ENCODE data around the gene BCL2L12.
A peak's percentile ranks its signal among the peaks of the same experiment; 100 is the strongest.

The BCL2L12 gene

DNA sequence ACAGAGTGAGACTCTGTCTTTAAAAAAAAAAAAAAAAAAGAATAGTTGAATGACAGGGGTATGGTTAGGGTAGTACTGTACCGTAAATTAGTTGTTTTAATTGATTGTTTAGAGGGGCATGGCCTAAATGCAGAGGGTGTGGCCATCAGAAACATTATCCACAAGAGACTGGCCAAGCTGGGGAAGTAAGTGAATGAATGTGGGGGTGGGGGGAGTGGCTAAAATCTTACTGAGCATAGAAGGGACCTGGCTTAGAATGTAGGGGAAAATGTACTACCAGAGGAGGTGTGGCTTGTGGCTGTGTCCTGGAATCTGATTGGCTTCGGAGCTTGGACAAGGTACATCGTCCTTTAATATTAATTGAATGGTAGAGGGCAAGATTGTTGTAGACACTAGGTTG, 3.8 kb downstream of the BCL2L12 start:
- no peak overlapping the region for H3K27ac Mint-ChIP-seq
- H3K4me1 Mint-ChIP-seq: peaks cover 45% of the 10 kb centered on the region
- H3K36me3 Mint-ChIP-seq: peaks cover 33% of the 10 kb centered on the region
- no peak for DNase-seq (ENCODE audit: low spot score in 2 of 2)
- H3K9me3 Mint-ChIP-seq: no peaks in the 10 kb centered on the region
- ATAC-seq: no peak
- H3K4me3 Mint-ChIP-seq: no peak overlapping the region

DNA sequence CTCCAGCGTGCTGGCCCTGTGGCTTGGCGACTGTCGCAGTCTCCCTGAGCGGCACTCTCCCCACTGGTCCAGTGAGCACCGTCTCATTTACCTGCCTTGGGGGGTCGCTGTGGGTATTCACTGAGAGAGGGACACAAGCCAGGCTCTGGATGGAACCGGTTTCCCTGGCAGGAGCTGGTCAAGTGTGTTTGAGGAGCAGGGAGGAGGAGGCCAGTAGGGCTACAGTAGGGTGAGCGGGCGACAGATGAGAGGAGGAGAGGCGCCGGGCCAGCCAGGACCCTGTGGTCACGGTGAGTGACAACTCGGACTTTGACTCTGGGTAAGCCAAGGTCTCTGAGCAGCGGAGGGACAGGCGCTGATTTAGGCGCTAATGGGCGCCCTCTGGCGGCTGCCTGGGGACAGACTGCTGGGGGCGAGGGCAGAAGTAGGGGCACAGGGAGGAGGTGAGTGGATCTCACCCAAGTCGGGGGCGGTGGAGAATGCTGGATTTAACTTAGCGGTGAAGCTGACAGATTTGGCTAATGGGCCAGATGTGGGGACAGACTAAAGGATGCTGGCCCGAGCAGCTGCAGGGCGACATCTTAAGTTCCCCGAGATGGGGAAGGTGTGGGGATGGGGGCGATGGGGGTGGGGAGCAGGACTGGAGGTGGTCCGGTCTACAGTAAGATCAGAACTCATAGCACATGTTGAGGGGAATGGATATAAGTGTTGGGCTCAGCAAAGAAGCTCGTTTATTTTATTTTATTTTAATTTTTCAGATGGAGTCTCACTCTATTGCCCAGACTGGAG, 6.6 kb downstream of the BCL2L12 start:
- peak; percentile 76 to 89 for DNase-seq (ENCODE audit: low spot score in 2 of 2)
- no peak overlapping the region for H3K4me3 Mint-ChIP-seq
- H3K27ac Mint-ChIP-seq: peak overlapping the region; percentile 68
- H3K9me3 Mint-ChIP-seq: no peaks in the 10 kb centered on the region
- H3K4me1 Mint-ChIP-seq: peaks cover 28% of the 10 kb centered on the region
- peak; percentile 25 for ATAC-seq
- H3K36me3 Mint-ChIP-seq: peaks cover 33% of the 10 kb centered on the region

- ATAC-seq (peak; percentile 14), DNase-seq (ENCODE audit: low spot score in 2 of 2) (no peak)
- peaks cover 61% of the 10 kb centered on the region for H3K4me1 Mint-ChIP-seq
- H3K9me3 Mint-ChIP-seq: no peaks in the 10 kb centered on the region
- peaks cover 57% of the 10 kb centered on the region for H3K36me3 Mint-ChIP-seq
- peak overlapping the region; percentile 99 for H3K27ac Mint-ChIP-seq
- peak overlapping the region; percentile 93 for H3K4me3 Mint-ChIP-seq
These were observed 10.5 kb downstream of the BCL2L12 start for GRCh38 chr19:49676136-49676783.

GRCh38 chr19:49676784-49677230, 11.1 kb downstream of the BCL2L12 start:
- peaks cover 61% of the 10 kb centered on the region for H3K4me1 Mint-ChIP-seq

GRCh38 chr19:49677231-49677900, 11.6 kb downstream of the BCL2L12 start, which contains the start of gene PRMT1:
Gene PRMT1, plus strand, starts transcription at chr19:49677271. Its CDS starts 10 bp downstream, at chr19:49677281.
- Mint-ChIP-seq H3K9me3 (no peaks in the 10 kb centered on the region), H3K36me3 (peaks cover 60% of the 10 kb centered on the region), H3K4me1 (peaks cover 61% of the 10 kb centered on the region), H3K4me3 (peak within 1 kb of the TSS; percentile 93), H3K27ac (peak within 1 kb of the TSS; percentile 99)
- DNase-seq (ENCODE audit: low spot score in 2 of 2) (peak; percentile 41 to 79), ATAC-seq (peak; percentile 6)

More at GRCh38 chr19:49676784-49677230, 11.1 kb downstream of the BCL2L12 start:
- Mint-ChIP-seq H3K4me3 (peak overlapping the region; percentile 93), H3K9me3 (no peaks in the 10 kb centered on the region), H3K36me3 (peaks cover 60% of the 10 kb centered on the region), H3K27ac (peak overlapping the region; percentile 99)
- ATAC-seq (peak; percentile 87), DNase-seq (ENCODE audit: low spot score in 2 of 2) (peak; percentile 92 to 99)

DNA sequence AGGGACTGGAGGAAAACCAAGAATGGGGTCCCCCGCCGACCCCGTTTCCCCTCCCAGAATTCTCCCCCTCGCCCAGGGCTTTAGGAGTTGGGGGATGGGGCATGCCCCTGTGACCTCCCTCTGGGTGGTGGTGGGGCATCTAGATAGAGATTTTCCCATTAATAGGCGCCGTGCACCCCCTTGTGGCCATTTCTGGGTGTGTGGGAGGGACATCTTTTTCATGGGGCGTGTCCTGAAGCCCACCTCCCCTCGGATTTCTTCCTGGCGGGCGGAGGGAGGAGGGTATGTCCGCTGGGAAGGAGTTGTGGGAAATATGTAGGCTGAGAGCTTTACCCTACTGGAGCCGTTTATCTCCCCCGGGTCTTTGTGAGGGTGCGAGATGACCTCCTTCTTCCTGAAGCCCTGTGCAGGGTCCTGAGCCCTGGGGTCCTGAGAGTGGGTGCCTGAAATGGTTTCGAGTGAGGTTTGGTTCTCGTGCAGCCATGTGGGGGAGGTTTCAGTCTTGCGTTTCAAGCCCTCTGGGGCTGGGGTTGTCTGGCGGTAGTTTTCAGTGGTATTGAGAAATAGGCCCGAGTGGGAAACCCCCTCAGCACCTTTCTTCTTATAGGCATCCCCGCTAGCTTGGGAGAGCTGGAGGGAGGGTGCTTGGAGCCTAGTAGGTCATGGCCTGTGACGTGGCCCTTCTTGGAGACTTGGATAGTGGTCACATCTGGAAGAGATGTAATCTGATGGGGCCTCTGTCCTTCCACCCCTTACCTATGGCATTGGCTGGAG, 12.4 kb downstream of the BCL2L12 start:
- Mint-ChIP-seq H3K4me3 (peak overlapping the region; percentile 93), H3K36me3 (peaks cover 66% of the 10 kb centered on the region), H3K27ac (peak overlapping the region; percentile 99), H3K9me3 (no peaks in the 10 kb centered on the region), H3K4me1 (peaks cover 61% of the 10 kb centered on the region)
- peak; percentile 67 to 91 for DNase-seq (ENCODE audit: low spot score in 2 of 2)
- peak; percentile 20 for ATAC-seq

DNA sequence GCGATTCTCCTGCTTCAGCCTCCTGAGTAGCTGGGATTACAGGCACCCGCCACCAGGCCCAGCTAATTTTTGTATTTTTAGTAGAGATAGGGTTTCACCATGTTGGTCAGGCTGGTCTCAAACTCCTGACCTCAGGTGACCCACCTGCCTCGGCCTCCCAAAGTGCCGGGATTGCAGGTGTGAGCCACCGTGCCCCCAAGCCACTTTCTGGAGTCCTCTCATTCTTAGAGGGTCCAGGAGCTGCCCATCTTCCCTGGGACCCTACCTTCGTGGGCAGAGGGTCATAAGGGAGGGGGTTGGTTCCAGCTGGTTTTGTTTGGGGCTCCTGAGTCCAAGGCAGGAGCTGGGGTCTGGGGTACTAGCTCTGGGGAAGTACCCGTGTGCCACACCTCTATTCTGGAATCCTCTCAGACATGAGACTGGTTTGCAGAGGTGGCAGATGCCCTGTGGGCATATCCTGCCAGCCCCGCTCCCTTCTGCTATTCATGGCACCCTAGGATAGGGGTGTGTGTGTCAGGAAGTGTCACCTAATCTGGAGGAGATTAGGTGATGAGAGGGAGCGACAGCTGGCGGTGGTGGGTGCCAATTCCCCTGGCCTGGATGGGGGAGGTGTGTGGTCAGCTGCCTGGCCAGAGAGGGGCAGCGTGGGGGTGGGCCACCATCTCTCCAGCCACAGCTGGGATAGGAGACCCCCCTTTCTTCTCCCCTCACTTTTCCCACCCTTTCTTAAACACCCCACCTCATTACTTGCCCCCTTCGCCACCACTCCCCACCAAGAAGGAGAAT, 13.4 kb downstream of the BCL2L12 start:
- H3K9me3 Mint-ChIP-seq: no peaks in the 10 kb centered on the region
- H3K27ac Mint-ChIP-seq: peak overlapping the region; percentile 99
- no peak for DNase-seq (ENCODE audit: low spot score in 2 of 2)
- H3K4me1 Mint-ChIP-seq: peaks cover 60% of the 10 kb centered on the region
- ATAC-seq: no peak
- H3K36me3 Mint-ChIP-seq: peaks cover 77% of the 10 kb centered on the region
- peak overlapping the region; percentile 93 for H3K4me3 Mint-ChIP-seq

DNA sequence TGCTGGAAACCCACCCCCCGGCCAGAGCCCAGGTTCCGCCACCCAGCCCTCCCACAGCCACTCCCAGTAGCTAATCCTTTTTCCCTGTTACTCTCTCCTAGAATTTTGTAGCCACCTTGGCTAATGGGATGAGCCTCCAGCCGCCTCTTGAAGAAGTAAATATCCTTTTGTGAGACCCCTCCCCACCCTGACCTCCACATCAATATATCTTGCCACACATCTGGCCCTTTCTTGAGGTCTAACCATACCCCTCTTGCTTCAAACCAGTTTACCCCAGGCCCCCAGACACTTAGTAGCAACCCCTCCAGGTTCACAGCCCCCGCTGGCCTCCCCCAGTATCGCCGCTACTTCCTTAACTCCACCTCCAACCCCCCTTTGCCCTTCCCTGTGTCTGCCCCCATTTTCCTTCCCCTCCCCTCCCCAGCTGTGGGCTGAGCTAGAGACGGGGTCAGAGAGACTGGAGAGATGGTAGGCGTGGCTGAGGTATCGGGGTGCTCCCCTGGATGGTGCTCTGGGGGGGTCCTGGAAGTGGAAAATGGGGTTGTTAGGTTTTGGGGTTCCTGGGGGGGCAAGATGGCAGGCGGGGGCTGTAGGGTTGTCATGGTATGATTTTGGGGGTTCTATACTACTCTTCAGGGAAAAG, 14.2 kb downstream of the BCL2L12 start:
- DNase-seq (ENCODE audit: low spot score in 2 of 2): no peak
- Mint-ChIP-seq H3K4me3 (peak overlapping the region; percentile 93), H3K9me3 (no peaks in the 10 kb centered on the region), H3K36me3 (peaks cover 84% of the 10 kb centered on the region), H3K27ac (peak overlapping the region; percentile 84), H3K4me1 (peaks cover 63% of the 10 kb centered on the region)
- no peak for ATAC-seq

DNA sequence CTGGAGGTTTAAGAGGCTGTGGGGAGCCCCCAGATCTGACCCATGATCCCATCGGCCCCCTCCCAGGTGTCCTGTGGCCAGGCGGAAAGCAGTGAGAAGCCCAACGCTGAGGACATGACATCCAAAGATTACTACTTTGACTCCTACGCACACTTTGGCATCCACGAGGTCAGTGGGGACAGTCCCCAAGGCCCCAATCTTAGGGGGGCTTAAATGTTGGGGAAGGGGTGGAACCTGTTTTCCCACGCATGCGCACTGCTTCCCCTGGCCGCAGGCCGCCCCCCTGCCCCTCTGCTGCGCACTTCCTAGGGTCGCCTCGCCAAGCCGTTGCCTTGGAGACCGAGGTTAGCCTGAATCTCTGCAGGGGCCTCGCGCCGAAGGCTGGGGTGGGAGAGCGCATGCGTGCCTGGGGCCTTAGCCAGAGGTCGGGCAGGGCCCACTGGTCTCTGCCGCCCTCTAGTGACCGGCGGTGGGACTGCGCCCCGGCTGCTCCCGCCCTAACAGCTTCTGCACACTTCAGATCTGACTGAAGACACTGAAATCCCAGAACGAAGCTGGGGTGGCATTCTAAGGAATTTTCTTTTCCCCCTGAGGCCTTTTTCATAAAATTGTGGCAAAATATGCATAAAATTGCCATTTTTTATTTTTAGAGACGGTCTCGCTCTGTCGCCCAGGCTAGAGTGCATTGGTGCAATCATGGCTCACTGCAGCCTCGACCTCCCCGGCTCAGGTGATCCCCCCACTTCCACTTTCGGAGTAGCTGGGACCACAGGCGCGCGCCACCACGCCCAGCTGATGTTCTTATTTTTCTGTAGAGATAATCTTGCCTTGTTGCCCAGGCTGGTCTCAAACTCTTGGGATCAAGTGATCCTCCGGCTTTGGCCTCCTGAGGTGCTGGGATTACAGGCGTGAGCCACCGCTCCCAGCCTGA, 15.0 kb downstream of the BCL2L12 start:
- H3K36me3 Mint-ChIP-seq: peaks cover 92% of the 10 kb centered on the region
- ATAC-seq (peak; percentile 17), DNase-seq (ENCODE audit: low spot score in 2 of 2) (peak; percentile 99)
- no peaks in the 10 kb centered on the region for H3K9me3 Mint-ChIP-seq
- peak overlapping the region; percentile 93 for H3K4me3 Mint-ChIP-seq
- H3K4me1 Mint-ChIP-seq: peaks cover 66% of the 10 kb centered on the region
- peak overlapping the region; percentile 84 for H3K27ac Mint-ChIP-seq

DNA sequence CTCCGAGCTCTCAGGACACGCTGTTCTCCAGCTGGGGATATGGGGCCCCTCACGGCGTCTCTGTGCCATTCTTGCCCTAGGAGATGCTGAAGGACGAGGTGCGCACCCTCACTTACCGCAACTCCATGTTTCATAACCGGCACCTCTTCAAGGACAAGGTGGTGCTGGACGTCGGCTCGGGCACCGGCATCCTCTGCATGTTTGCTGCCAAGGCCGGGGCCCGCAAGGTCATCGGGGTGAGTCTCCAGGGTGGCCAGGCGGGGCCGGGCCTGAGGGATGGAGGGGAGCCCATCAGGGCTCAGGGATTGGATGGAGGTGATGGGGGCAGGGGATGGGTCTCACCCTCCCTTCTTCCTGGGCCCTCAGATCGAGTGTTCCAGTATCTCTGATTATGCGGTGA, 16.1 kb downstream of the BCL2L12 start:
- H3K27ac Mint-ChIP-seq: no peak overlapping the region
- H3K4me1 Mint-ChIP-seq: peaks cover 59% of the 10 kb centered on the region
- ATAC-seq (no peak), DNase-seq (ENCODE audit: low spot score in 2 of 2) (no peak)
- H3K36me3 Mint-ChIP-seq: peaks cover 94% of the 10 kb centered on the region
- H3K9me3 Mint-ChIP-seq: no peaks in the 10 kb centered on the region
- H3K4me3 Mint-ChIP-seq: peak overlapping the region; percentile 19

DNA sequence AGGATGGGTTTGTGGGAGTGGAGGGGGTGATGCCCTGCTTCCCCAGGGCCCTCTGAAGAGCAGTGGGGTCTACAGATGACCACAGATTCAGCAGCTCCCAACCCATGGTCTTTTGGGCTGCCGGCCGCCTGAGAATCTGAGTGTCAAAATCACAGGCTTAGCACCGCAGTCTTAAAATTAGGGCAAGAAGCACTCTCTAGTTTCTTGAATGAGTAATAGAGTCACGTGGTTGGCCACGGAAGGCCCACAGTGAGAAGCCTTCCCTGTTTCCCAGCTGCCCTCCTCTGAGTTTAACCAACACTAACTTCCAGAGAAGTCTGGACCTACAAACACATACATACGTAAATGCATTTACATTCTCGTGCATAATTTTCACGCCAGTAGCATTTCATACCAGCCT, 16.5 kb downstream of the BCL2L12 start:
- no peak overlapping the region for H3K27ac Mint-ChIP-seq
- DNase-seq (ENCODE audit: low spot score in 2 of 2) (no peak), ATAC-seq (no peak)
- peaks cover 59% of the 10 kb centered on the region for H3K4me1 Mint-ChIP-seq
- no peaks in the 10 kb centered on the region for H3K9me3 Mint-ChIP-seq
- peak overlapping the region; percentile 19 for H3K4me3 Mint-ChIP-seq
- peaks cover 94% of the 10 kb centered on the region for H3K36me3 Mint-ChIP-seq

DNA sequence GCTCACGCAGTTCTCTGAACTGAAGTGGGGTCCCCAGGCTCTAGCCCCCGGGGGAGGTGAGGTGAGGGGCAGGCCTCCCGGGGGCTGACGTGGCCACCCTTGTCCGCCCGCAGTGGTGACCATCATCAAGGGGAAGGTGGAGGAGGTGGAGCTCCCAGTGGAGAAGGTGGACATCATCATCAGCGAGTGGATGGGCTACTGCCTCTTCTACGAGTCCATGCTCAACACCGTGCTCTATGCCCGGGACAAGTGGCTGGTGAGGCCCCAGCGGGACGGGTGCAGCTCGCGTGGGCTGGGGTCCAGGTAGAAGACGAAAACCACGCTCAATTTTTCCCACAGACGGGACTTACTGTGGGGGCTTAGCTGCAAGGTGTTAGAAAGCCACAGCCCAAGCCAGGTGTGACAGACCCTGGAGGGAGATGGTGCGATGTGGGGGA, 18.1 kb downstream of the BCL2L12 start:
- Mint-ChIP-seq H3K9me3 (no peaks in the 10 kb centered on the region), H3K36me3 (peaks cover 92% of the 10 kb centered on the region), H3K27ac (peak overlapping the region; percentile 26), H3K4me1 (peaks cover 52% of the 10 kb centered on the region), H3K4me3 (no peak overlapping the region)
- ATAC-seq (no peak), DNase-seq (ENCODE audit: low spot score in 2 of 2) (no peak)

All from stimulated activated effector memory CD8-positive, alpha-beta T cell treated with anti-CD3 and anti-CD28 coated beads, Interleukin-12 subunit alpha, Interleukin-12 subunit beta, amount 100 ng/mL, for 72 hours (primary cell).